ENCODE measurements around the gene TDRD7.

DNA sequence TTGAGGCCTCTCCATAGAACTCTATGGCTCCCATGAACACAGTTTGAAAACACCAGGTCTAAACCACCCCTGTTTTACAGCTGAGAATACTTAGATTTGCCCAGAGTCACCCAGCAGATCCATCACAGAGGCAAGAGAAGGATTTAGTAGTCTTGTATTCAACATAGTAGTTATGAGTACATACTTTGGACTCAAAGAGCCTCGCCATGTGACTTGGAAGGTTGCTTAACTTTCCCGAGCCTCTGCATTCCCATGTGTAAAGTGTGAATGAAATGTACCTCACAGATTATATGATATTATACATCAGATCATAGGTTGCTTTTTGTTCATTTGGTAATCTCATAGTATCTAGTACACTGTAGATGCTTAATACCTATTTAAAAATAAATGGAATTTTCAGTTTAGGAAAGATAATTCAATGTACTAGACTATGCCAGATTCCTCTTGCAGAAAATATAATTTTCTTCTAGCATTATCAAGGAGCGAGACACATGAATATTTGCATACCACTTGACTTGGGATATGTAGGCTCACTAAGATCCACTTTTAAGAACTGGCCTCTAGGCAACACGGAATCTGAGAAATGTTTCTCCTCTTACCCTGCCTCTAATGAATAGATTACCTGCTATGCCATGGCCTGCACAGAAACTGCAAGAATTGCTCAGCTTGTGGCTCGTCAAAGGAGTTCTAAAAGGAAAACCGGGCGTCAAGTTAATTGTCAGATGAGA lies 18.6 kb downstream of the TDRD7 start:
- TF ChIP-seq RAD21 (IDR thresholded peaks at IDR 0.05; ENCODE audit: low read depth) (no peak), TCF12 (IDR thresholded peaks at IDR 0.05; ENCODE audit: low read depth) (no peak), CEBPB (IDR thresholded peaks at IDR 0.05) (no peak), EGR1 (IDR thresholded peaks at IDR 0.05) (no peak), CREB1 (IDR thresholded peaks at IDR 0.05; ENCODE audit: low read depth) (no peak), ZBTB7A (IDR thresholded peaks at IDR 0.05; ENCODE audit: low read depth) (no peak)
- TF ChIP-seq, protein P1, sequence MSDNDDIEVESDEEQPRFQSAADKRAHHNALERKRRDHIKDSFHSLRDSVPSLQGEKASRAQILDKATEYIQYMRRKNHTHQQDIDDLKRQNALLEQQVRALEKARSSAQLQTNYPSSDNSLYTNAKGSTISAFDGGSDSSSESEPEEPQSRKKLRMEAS (IDR thresholded peaks at IDR 0.05): no peak

Data from Ishikawa (cell line).